Upper lobe of left lung (tissue), 4 donors: ENCODE measurements around the gene ZHX3.

ENCODE experiments used
- CTCF ChIP-seq, 6 experiments: fragments of 450-650 bp in 4 of 6; fragments of 200-600 bp in 2 of 6; sonication (generic) in 2 of 6; IDR thresholded peaks; one replicate each; pipeline ENCODE4 v1.5.1; 2016 to 2019; ENCODE audit warnings: antibody characterized with exemption in 6 of 6
- EP300 ChIP-seq, 4 donors: sonication (generic); formaldehyde crosslinking; IDR thresholded peaks; one replicate each; pipeline ENCODE4 v1.5.1; 2017; ENCODE audit warnings: antibody characterized with exemption in 4 of 4, control low read depth in 2 of 4
- POLR2A ChIP-seq, 4 donors: fragments of 450-650 bp; IDR thresholded peaks; one replicate each; pipeline ENCODE4 v1.5.1; 2016 to 2017; ENCODE audit warnings: antibody characterized with exemption in 4 of 4, mild to moderate bottlenecking in 2 of 4

GRCh38 chr20:41364236-41364855 lies 46.8 kb upstream of the ZHX3 start:
- TF ChIP-seq CTCF (IDR thresholded peaks at IDR 0.05) (no peak), EP300 (IDR thresholded peaks at IDR 0.05) (no peak), POLR2A (IDR thresholded peaks at IDR 0.05) (no peak)
